Right cardiac atrium (tissue), 5 donors: ENCODE measurements around the gene ARHGAP42. TPM values are rescaled to one million over a fixed set of nuclear protein-coding genes. Genes with fewer than 3 reads are reported as not detected.

Experiments used
- ATAC-seq, 2 donors: fragments of 200-7000 bp; cut with Tn5 transposase; one replicate each; pipeline versions ENCODE4 v1.8.0 to v1.9.1; 2020; ENCODE audit warnings: moderate library complexity in 2 of 2, mild to moderate bottlenecking in 1 of 2
- DNase-seq, 3 donors: peaks; one replicate each; pipeline ENCODE4 v3.0.0-alpha.2; 2020
- H3K27ac ChIP-seq: one replicate; pipeline ENCODE4 v1.5.1; 2013; ENCODE audit warnings: mild to moderate bottlenecking, low read length, control low read depth, moderate library complexity
- H3K27me3 ChIP-seq: one replicate; pipeline ENCODE4 v1.6.1; 2013; ENCODE audit not compliant: control insufficient read depth, insufficient read depth
- H3K4me1 ChIP-seq: one replicate; pipeline ENCODE4 v1.6.1; 2013; ENCODE audit warnings: low read length; ENCODE audit not compliant: control insufficient read depth, insufficient read depth
- H3K4me3 ChIP-seq: one replicate; pipeline ENCODE4 v1.5.1; 2013; ENCODE audit warnings: low read length, control low read depth
- H3K9me3 ChIP-seq: one replicate; pipeline ENCODE4 v1.6.1; 2013; ENCODE audit warnings: low read length; ENCODE audit not compliant: control insufficient read depth
- WGBS: extraction: QIAGEN DNeasy Blood & Tissue Kit; methylation state at CpG from one replicate; pipeline ENCODE4 v1.1.7; 2013; 5-methylcytosine and 5-hydroxymethylcytosine counted together
- intact Hi-C, 4 donors: fragments of 100-400 bp; cut with DNase I; formaldehyde crosslinking; loops; one replicate each; pipeline versions ENCODE4 v1.11.0 to v1.14.0; 2022 to 2023
- polyA plus RNA-seq: library from polyadenylated mRNA; stranded (reverse); fragments of 200-250 nt; gene quantifications from one replicate; pipeline ENCODE4 v1.2.3, GENCODE V29; 2013
- total RNA-seq, 4 donors: library from RNA; stranded (reverse); fragmentation: NEBNext Ultra II Directional; extraction: Animal tissue kit (Norgen Biotek cat#: 25700); gene quantifications; one replicate each; pipeline ENCODE4 v1.2.1, GENCODE V29; 2021
- donor health status: healthy with polysubstance abuse.
- donor health status: DM: no; HTN: yes; CAD: no.
- donor health status: DM: no; HTN: no; CAD: no.
- donor health status: DM: no; HTN: yes; CAD: no; lungs with severe emphysema.
- donor health status: DM: yes; HTN: yes; CAD: no.

ARHGAP42 gene
- total and polyA plus RNA-seq, 5 donors: 4.5 to 8.6 (median 6.6) TPM

DNA sequence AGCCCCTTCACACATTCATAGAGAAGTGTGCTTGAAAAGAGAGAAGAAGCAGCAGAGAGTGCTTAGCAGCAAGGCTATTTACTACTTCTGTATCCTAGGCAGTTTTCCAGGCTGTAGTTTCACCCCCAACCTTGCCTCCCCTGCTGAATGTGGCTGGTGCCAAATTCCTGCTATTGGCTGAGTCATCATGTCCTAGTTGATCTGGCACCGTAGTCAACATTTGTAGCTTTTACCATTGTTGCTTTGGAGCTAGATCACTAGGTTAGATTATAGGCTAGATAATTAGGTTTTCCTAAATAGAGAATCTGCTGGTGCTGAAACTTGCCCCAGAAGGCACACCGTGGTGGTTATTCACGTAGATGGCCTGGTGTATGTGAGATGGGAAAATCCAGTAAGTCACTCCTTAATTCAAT, 32.7 kb downstream of the ARHGAP42 start:
- Histone ChIP-seq H3K4me1 (peaks cover 4% of the 10 kb centered on the region), H3K27me3 (no peaks in the 10 kb centered on the region), H3K27ac (peak overlapping the region; percentile 33), H3K9me3 (no peaks in the 10 kb centered on the region), H3K4me3 (no peak overlapping the region)
- WGBS: 20% methylated on average over 3 of the region's 3 CpGs
- intact Hi-C loops: no loop called here
- ATAC-seq: peak; percentile 96
- DNase-seq: peak in 2 of 3 donors; percentile 58 to 63

DNA sequence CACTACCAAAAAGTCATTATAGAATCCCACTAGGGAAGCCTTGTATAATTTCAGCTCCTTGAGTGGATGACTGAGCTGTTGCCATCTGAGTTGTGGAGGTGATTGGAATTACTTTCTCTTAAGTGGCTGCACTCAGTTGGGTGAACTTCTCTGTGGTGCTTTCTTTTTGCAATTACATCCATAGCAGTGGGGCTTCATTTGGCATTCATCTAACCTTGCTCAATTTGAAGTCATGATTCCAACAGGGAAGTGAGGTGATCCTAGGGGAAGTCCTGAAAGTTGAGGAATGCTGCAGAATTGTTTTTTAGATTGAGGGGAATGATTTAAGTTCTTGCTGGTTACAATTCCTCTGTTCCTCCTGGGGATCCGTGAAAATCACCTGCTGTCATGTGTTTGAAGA, 39.6 kb downstream of the ARHGAP42 start:
- no peaks in the 10 kb centered on the region for H3K27me3 ChIP-seq
- H3K9me3 ChIP-seq: no peaks in the 10 kb centered on the region
- H3K4me3 ChIP-seq: no peak overlapping the region
- H3K27ac ChIP-seq: no peak overlapping the region
- DNase-seq: no peak
- WGBS: 42% methylated on average over 1 of the region's 1 CpG
- ATAC-seq: no peak
- intact Hi-C loops: no loop called here
- H3K4me1 ChIP-seq: peaks cover 6% of the 10 kb centered on the region

GRCh38 chr11:100727410-100727809, 40.3 kb downstream of the ARHGAP42 start:
- peak; percentile 44 to 68 (median 47) for DNase-seq
- Histone ChIP-seq H3K4me3 (no peak overlapping the region), H3K9me3 (no peaks in the 10 kb centered on the region), H3K27me3 (no peaks in the 10 kb centered on the region), H3K27ac (peak overlapping the region; percentile 88), H3K4me1 (peaks cover 6% of the 10 kb centered on the region)
- peak; percentile 83 to 96 for ATAC-seq
- intact Hi-C loops: no loop called here
- WGBS: 32% methylated on average over 9 of the region's 9 CpGs

GRCh38 chr11:100730266-100730665, 43.2 kb downstream of the ARHGAP42 start:
- no peaks in the 10 kb centered on the region for H3K9me3 ChIP-seq
- H3K27ac ChIP-seq: no peak overlapping the region
- H3K27me3 ChIP-seq: no peaks in the 10 kb centered on the region
- DNase-seq (no peak), ATAC-seq (no peak)
- H3K4me1 ChIP-seq: peaks cover 6% of the 10 kb centered on the region
- WGBS: 73% methylated on average over 3 of the region's 3 CpGs
- H3K4me3 ChIP-seq: no peak overlapping the region
- intact Hi-C loops: no loop called here

DNA sequence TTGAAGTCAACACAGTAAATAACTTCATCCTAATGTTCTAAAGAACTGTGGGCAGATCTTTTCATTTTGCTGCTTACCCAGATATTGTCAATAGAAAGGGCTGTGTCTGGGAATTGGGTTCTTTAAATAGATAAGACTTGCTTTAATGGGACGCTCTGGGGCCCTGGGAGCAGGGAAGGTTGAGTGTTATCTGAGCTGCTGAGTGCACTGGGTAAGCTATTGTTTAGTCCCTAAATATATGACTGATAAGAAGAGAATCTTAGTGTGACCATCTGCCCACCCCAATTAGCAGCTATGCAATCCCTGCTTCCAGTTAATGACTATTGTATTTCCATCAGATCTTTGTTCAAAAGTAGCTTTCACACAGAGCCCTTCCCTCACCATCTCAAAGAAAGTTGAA, 44.4 kb downstream of the ARHGAP42 start:
- Histone ChIP-seq H3K4me1 (peaks cover 6% of the 10 kb centered on the region), H3K9me3 (no peaks in the 10 kb centered on the region), H3K4me3 (no peak overlapping the region), H3K27ac (no peak overlapping the region), H3K27me3 (no peaks in the 10 kb centered on the region)
- WGBS: 43% methylated on average over 1 of the region's 1 CpG
- peak in 1 of 2 donors; percentile 56 for ATAC-seq
- DNase-seq: no peak
- intact Hi-C loops: no loop called here

- no peak overlapping the region for H3K27ac ChIP-seq
- DNase-seq: no peak
- H3K4me1 ChIP-seq: peaks cover 4% of the 10 kb centered on the region
These were observed 45.9 kb downstream of the ARHGAP42 start for GRCh38 chr11:100732949-100733348.

DNA sequence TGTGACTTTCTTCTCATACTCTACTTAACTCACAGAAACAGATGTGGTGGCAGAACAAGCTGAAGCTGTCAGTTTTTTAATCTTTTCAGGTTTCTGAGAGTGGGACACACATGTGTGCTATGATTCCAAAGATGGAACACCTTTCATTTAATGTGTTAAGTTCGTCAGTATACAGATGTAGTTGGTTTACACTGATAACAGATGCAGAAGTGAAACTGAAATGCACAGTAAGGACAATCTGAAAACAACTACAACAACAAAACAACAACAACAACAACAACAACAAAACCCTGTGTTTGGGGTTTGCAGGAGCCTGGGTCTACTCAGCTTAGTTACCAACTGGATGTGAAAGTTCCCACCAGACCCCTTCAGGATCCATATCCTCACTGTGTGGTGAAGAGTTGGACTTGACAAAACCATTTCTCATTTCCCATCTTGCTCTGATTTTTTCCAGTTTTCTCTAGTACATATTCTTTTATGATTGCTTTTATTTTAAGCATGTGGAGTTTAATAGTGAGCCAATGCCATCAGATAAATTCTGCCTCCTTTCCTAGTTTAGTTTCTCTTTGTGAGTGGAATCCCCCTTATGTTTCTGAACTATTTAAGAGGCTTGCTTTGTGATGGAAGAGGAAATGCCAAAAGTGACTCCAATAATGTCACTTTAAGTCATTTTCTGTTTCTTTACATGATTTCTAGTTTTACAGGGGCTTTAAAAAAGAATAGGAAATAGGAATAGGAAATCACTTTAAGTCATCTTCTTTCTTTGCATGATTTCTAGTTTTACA, 47.8 kb downstream of the ARHGAP42 start:
- Histone ChIP-seq H3K9me3 (no peaks in the 10 kb centered on the region), H3K4me3 (no peak overlapping the region), H3K27me3 (no peaks in the 10 kb centered on the region), H3K27ac (no peak overlapping the region), H3K4me1 (no peaks in the 10 kb centered on the region)
- intact Hi-C loops: no loop called here
- no peak for ATAC-seq
- no peak for DNase-seq
- WGBS: 66% methylated on average over 1 of the region's 1 CpG

More at GRCh38 chr11:100732949-100733348, 45.9 kb downstream of the ARHGAP42 start:
- no peak for ATAC-seq
- intact Hi-C loops: no loop called here
- H3K9me3 ChIP-seq: no peaks in the 10 kb centered on the region
- no peak overlapping the region for H3K4me3 ChIP-seq
- no peaks in the 10 kb centered on the region for H3K27me3 ChIP-seq

DNA sequence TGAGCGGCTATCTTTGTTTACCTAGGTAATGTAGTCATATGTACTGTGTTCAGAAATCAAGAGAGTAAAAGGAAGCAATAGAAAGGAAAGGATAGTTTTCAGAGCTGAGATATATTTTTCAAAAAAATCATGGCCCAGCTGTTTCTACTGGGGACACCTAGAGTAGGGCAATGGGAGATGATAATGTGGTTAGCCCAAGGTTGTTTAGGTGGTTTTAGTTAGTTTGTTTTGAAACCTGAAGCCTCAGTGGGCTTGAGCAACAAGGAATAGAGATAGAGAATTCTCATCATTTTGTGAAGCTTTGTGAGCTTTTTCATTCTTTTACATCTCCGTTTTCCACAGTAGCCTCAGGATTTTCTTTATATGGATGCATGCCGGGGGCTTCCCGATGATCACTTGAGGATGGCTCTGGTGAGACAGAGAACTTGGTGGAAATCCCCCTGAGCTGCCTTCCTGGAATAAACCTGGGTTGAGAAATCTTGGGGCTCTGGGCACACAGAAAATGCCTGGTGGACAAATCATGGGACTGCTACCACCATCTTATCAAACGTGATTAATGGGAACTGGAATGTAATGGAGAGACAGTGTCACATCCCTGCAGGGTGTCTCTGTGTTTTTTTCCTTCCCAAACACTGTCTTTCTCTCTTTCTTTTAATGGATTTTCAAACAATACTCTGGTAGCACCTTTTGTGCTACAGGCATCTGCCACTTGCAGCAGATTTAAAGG, 49.0 kb downstream of the ARHGAP42 start:
- intact Hi-C loops: no loop called here

GRCh38 chr11:100738701-100739270, 51.7 kb downstream of the ARHGAP42 start:
- H3K9me3 ChIP-seq: no peaks in the 10 kb centered on the region
- DNase-seq: no peak
- no peak overlapping the region for H3K27ac ChIP-seq
- ATAC-seq: no peak
- no peak overlapping the region for H3K4me3 ChIP-seq
- intact Hi-C loops: no loop called here
- H3K27me3 ChIP-seq: no peaks in the 10 kb centered on the region
- peaks cover 5% of the 10 kb centered on the region for H3K4me1 ChIP-seq
- WGBS: 34% methylated on average over 2 of the region's 2 CpGs

More for the DNA sequence above, 49.0 kb downstream of the ARHGAP42 start:
- peaks cover 3% of the 10 kb centered on the region for H3K4me1 ChIP-seq
- DNase-seq: no peak
- H3K27me3 ChIP-seq: no peaks in the 10 kb centered on the region
- H3K27ac ChIP-seq: no peak overlapping the region
- no peak for ATAC-seq
- no peak overlapping the region for H3K4me3 ChIP-seq
- no peaks in the 10 kb centered on the region for H3K9me3 ChIP-seq
- WGBS: 84% methylated on average over 5 of the region's 5 CpGs

DNA sequence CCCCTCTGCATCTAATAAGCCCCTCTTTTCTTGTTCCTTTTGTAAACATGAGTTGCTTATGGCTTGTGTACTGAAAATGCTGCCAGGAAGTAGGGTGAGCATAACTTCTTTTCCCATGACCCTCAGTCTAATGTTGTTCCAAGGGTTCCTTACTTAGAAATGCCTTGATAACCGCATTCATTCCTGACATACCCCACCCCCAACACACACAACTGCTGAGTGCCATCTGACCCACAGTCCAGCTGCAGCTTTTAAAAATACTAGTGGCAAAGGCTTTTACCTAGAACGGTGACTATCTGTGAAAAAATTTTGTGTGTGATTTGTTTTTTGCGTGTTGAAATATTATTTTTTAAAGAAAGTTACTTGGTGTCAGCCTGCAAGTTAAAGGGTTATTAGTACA, 52.6 kb downstream of the ARHGAP42 start:
- intact Hi-C loops: no loop called here
- Histone ChIP-seq H3K4me3 (no peak overlapping the region), H3K9me3 (no peaks in the 10 kb centered on the region), H3K27ac (no peak overlapping the region), H3K27me3 (no peaks in the 10 kb centered on the region), H3K4me1 (peaks cover 5% of the 10 kb centered on the region)
- ATAC-seq (peak; percentile 82 to 87), DNase-seq (no peak)
- WGBS: 25% methylated on average over 3 of the region's 3 CpGs

- Histone ChIP-seq H3K27ac (no peak overlapping the region), H3K27me3 (no peaks in the 10 kb centered on the region), H3K4me3 (no peak overlapping the region), H3K4me1 (peaks cover 5% of the 10 kb centered on the region), H3K9me3 (no peaks in the 10 kb centered on the region)
- ATAC-seq (peak in 1 of 2 donors; percentile 39), DNase-seq (no peak)
- 26% methylated on average over 2 of the region's 2 CpGs for WGBS
- intact Hi-C loops: no loop called here
These were observed 53.4 kb downstream of the ARHGAP42 start for GRCh38 chr11:100740440-100740839.
